SIG-M5 (cell line): ENCODE measurements around the gene SNRPB.

Experiments
- DNase-seq: peaks from one replicate; lab custom pipeline; 2025; lab: John Stamatoyannopoulos, UW

The SNRPB gene

DNA sequence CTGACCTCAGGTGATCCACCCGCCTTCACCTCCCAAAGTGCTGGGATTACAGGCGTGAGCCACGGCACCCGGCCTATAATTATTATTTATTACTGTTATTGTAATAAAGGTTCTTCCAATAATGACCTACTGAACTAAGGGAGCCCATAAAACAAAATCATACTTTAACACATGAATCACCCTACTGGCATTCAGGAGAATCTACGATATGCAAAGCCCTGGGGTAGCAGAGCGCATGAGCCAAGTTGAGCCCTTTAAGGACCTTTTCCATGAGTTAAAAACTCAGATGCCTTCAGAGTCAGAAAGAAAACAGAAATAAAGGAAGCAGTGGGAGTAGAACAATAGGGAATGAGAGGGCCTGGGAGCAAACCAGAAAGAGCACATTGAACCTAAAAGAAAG lies 41.5 kb downstream of the SNRPB start:
- no peak for DNase-seq

DNA sequence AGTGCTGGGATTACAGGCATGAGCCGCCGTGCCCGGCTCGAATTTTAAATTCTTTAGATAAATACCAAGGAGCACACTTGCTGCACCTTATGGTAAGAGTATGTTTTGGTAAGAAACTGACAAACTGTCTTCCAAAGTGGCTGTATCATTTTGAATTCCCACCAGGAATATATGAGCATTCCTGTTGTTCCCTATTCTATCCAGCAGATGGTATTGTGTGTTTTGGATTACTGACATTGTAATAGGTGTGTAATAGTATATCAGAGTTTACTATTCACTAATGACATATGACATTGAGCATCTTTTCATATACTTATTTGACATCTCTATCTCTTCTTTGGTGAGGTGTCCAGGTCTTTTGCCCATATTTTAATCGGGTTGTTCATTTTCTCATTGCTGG lies 49.3 kb downstream of the SNRPB start:
- DNase-seq: no peak

DNA sequence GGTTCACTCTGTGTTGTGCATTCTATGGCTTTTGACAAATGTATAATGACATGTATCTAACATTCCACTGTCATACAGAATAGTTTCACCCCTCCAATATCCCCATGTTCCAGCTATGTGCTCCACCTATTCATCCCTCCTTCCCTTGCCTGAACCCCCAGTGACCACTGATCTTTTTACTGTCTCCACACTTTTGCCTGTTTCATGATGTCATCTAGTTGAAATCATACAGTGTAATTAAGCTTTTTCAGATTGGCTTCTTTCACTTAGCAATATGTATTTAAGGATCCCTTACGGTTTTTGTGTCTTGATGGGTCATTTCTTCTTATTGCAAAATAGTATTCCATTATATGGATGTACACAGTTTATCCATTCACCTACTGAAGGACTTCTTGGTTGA lies 50.1 kb downstream of the SNRPB start:
- no peak for DNase-seq

DNA sequence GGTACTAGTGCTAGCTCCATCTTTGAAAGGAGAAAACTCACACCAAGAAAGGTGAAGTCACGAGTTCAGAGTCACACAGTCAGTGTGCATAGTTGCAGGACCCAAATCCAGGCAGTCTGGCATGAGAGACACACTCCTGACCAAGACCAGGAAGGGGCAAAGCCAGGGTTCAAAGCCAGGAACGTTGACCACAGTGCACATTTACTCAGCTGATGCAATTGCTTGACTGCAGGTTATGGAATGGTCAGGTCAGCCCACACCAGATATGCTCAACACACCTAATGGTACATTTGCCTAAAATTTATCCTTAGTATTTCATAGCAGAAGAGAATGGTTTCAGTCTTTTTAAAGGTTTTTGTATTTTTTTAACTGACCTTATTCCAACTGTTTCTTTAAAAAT lies 52.2 kb downstream of the SNRPB start:
- no peak for DNase-seq

DNA sequence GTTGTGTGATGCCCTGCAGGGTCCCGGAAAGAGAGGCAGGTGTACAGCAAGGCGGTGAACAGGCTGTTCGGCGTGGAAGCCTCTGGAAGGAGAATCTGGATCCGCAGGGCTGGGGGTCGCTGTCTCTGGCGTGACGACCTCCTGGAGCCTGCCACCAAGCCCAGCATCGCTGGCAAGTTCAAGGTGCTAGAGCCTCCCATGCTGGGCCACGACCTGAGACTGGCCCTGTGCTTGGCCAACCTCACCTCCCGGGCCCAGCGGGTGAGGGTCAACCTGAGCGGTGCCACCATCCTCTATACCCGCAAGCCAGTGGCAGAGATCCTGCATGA lies 53.4 kb downstream of the SNRPB start:
- no peak for DNase-seq

DNA sequence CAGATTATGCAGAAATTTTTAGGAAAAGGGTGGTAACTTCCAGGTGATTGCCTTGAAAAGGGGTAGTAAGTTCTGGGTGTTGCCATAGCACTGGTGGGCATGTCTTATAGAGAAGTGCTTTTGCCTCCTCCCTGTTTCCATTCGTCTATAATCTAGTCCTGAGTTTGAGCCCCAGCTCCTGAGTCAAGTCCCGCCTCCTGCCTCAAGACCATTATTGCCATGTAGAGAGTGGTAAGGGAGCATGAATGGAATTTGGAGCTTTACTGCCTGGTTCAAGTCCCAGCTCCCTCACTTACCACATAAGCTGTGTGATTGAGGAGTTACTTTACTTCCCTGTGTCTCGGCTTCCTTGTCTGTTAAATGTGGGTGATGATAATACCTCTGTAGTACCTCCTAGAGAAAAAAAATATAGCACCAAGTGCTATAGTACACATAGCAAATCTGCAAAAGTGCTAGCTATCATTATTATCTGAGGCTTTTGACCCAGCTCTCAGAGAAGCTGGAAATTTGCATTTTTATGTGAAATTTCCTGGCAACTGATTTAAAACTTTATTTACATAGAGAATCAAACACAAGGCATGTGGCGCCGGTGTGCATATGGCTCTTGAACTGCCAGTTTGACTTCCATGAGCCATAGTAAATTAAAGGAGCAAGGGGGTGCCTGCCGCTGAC lies 53.9 kb downstream of the SNRPB start:
- no peak for DNase-seq
